Measurements from ENCODE around the gene MRPL18. TPM values are rescaled to one million over a fixed set of nuclear protein-coding genes. Genes with fewer than 3 reads are reported as not detected.

MRPL18 gene
- total and polyA plus RNA-seq, 9 of the 15 experiments (the other 6 are each of a cell fraction or from before 2014, with no cell fraction given), result 149 to 456 (median 196) TPM

DNA sequence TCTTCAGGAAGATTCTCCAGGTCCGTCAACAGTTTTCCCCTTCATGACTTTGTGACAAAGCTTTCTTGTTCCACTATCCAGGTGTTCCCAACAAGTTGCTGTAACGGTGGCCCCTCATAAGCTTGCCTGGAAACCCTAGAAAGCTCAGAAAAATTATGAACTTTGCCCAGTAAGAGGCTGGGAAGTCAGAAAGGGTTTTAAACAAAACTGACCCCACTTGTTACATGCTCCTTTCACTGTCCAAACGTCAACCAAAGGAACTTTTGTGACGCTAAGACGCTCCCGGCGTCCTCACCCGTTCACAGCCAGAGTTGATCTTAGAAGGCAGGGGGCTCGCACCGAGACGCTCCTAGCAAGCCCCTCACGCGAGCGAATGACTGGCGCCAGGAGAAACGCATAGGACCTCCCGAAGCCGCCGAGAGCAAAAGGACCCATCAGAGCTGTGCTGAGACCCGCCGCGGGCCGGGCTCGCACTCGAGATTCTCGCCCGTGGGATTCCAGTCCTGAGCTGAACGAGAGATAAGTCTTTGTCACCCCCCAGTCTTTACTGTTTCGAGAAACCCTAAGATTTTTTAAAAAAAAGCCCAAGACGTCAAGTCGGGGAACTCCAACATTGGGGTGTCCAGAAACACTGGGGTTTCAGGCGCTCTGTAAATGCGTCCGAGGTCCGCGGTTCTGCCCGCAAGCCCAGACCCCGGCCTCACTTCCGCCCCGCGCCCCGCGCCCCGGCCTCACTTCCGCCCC is 29.0 kb upstream of the MRPL18 start (continued):
- TF ChIP-seq ARID3B (CRISPR knock-in tag; IDR thresholded peaks at IDR 0.05; ENCODE audit: borderline replicate concordance) (no peak), ZNF696 (CRISPR knock-in tag; conservative IDR thresholded peaks at IDR 0.05) (no peak), CBFA2T2 (conservative IDR thresholded peaks at IDR 0.05) (no peak), KDM4B (IDR thresholded peaks at IDR 0.05; ENCODE audit: borderline replicate concordance in 2 of 2, low read depth in 1 of 2) (no peak), MCM7 (IDR thresholded peaks at IDR 0.05) (no peak), NUFIP1 (IDR thresholded peaks at IDR 0.05; ENCODE audit: partially characterized antibody) (no peak), HNRNPL (IDR thresholded peaks at IDR 0.05; ENCODE audit: low read depth, low read length) (no peak), RBM39 (optimal IDR thresholded peaks at IDR 0.05; ENCODE audit: low read depth, low read length) (no peak), ELF4 (CRISPR knock-in tag; IDR thresholded peaks at IDR 0.05) (no peak), HOMEZ (CRISPR knock-in tag; IDR thresholded peaks at IDR 0.05) (no peak)

All from K562 (cell line).